SW 1271 (cell line): ENCODE measurements around the gene GALNT14.

Experiments
- DNase-seq, 2 experiments: peaks; one replicate each; lab custom pipeline; 2025; lab: John Stamatoyannopoulos, UW

The GALNT14 gene

GRCh38 chr2:30974554-30974953, 163.7 kb downstream of the GALNT14 start:
- DNase-seq, result no peak

GRCh38 chr2:30974092-30974491, 164.1 kb downstream of the GALNT14 start:
- DNase-seq, result no peak

DNA sequence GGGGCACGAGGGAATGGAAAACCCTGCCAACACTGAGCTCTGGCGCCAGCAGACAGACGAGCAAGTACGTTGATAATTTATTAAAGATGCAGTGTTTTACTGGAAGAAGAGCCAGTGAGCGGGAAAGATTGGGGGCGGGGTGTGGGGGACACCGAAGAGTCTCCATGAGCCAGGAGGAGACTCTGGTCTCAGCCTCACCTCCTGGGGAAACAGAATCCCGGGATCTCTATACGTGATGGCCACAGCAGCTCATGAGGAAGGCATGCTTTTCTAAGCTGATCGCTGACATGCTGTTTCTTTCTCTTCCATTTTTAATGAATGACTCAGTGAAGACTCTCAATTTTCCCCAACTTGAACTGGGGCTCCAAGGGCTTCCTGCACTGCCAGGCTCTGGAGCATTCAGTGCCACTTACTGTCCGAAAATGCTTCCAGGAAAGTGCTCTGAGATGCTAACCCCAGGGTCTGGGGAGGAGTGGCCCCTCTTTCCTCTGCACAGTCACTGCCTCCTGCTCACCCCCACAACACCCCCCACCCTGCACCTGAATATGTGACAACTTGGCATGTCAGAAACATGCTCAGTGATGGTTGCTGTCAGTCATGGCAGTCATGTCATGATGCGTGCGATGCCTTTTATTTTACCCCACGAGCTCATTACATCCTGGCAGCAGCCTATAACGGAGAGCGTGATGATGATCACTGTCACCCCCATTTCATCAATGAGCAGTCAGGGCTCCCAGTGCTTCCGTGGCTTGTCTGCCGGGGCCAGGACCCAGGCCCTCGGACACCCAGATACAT, 166.8 kb downstream of the GALNT14 start:
- DNase-seq, result no peak

- DNase-seq, result peak in 1 of 2 experiments; percentile 20
Measured at GRCh38 chr2:30968660-30969397, 169.4 kb downstream of the GALNT14 start.

- no peak for DNase-seq
Measured at GRCh38 chr2:30966786-30967185, 171.5 kb downstream of the GALNT14 start.

- DNase-seq, result no peak
Measured at GRCh38 chr2:30965022-30965531, 173.2 kb downstream of the GALNT14 start.

DNA sequence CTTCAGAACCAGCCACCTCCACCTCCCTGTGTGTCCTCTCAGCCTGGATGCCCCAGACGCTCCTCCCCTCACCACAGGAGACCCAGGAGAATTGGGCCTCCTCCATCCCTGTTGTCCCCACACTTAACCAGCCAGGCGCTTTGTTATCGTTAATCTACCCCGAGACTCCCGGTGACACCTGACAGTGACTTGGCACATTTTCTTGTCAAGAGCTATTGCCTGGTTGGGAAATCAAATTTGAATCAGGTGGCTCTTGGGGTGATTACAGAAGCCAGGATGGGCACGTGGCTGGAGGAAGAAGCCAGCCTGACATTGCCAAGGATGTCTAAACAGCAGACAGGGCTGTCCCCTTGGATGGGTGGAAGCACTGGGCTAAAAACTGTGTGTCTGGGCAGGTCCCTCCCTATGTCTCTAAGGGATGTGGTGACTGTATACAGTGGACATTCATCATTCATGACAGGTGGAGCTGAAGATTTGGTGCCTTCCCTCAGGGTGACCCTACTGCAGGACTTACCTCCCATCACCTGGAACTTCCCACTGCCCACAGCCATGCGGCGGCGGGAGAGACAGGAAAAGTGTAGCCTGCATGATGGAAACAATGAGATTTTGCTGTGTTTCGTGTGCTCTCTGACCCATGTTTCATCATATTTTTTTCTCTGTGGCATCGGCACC, 173.8 kb downstream of the GALNT14 start:
- DNase-seq, result no peak

GRCh38 chr2:30963184-30963583, 175.1 kb downstream of the GALNT14 start:
- no peak for DNase-seq

DNA sequence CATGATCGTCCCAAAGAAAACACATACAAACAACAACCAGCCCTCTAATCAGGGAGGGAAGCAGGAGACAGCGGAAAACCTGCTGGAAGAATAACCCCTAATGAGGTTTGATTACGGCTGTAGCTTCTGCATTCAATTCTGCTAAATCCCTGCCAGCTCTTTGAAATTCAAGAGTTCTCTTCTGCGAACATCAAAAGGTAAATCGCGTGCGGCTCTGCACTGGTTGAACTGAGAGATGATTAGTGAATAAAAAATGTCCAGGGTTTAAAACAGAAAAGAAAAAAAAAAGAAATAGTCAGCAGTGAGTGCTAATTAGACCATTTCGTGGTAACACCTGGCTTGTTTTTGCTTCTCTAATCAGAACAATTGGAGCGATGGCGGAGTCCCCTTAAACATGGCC, 178.0 kb downstream of the GALNT14 start:
- DNase-seq, result no peak

DNA sequence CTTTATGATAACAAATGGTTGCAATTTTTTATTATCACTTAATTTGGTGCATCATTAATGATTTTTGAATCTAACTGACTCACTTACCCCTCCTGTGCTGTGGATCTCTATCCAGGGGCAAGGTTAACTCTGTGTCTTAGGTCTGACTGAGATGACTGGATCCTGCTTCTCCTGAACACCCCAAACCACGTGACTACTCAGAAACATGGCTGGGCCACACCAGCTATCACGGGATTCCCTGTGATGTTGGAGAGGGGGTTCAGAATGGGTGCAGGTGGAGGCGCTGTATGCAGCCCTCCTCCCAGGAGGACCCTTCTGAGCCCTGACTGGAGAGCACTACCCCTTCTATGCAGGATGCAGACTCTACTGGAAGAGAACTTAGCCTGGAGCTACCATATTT, 178.6 kb downstream of the GALNT14 start:
- DNase-seq, result no peak

DNA sequence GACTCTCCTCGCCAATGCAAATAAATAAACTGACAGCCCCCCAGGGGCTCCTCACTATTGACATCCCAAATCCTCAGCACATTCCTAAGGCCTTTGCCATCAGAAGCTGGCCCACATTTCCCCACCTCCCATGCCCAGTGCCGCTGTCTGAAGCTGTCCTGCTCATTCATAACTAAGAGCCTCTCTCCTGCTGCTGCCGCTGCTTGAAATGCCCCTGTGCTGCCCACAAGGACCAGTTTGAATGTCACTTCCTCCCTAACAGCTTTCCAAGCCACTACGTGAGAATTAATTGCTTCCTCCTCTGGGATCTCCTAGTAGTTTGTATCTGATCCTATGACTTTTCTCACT, 179.3 kb downstream of the GALNT14 start:
- DNase-seq, result no peak

GRCh38 chr2:30958193-30958917, 179.9 kb downstream of the GALNT14 start:
- no peak for DNase-seq

DNA sequence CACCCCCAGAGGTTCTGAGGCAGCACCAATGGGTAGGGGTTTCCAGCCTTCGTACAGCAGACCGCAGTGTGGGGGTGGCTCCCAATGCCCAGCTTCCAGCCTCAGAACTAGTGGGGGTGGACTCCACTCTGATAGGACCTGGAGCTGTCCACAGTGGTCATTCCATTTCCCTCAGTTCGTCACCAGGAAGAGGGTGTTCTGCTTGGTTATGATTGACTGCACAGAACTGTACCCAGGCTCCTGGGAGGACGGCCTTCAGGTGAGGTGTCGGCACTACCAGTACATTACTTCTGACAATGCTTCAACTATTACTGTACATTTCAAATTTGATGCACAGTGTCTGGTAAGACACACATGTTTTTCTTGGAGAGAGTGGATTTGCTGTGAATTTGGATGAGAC, 180.6 kb downstream of the GALNT14 start:
- DNase-seq, result no peak

DNA sequence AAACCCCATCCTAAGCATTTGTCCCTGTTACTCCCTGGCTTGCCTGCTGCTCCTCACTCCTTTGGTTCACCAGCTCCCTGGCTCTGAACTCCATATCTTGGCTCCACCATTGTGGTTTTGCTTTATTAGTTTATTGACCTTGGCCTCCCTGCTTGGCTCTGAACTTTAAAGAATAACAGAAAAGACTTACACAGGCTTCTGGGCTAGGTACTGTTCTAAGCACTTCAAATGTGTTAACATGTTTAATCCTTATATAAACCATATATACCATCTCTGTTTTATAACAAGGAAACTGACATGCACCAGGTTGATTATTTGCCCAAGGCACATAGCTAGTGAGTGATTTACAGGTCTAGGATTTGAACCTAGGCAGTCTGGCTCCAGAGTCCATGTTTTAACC, 181.2 kb downstream of the GALNT14 start:
- no peak for DNase-seq

- DNase-seq, result no peak
Measured at GRCh38 chr2:30955516-30956132, 182.6 kb downstream of the GALNT14 start.

GRCh38 chr2:30950339-30950738, 187.9 kb downstream of the GALNT14 start:
- no peak for DNase-seq

DNA sequence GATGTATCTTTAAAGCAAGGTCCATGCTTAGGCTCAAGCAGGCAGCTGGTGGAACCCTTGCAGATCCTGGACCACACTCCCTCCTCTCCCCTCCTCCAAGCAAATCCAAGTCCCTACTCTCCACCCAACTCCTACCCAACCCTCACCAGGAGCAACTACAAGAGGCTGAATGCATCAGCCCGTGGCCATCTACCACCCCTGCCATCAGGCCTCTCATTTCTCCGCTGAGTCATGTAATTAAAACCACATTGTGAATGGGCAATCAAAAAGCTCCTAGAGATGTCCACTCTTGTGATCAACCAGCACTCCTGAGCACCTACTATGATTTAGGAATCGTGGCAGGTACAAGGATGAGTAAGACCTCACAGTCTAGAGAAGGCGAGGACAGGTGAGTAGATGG, 188.8 kb downstream of the GALNT14 start:
- no peak for DNase-seq

DNA sequence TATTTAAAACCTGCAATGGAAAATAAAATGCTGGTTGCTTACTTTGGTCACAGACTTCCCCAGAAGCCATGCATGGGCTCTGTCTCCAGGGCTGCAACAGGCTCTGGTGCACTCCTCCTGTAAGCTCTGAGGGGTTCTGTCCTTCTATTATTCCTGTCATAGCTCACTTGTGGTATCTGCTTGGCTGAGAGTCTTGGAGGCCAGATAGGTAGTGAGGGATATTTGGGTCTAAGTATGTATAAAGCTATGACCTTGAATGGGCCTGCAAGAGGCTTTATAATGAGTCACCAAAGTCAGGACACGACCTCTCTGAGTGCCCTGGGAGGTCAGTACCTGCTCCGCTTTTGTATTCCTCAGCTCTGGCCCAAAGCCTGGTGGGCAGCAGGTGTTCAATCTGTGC, 189.4 kb downstream of the GALNT14 start:
- no peak for DNase-seq

DNA sequence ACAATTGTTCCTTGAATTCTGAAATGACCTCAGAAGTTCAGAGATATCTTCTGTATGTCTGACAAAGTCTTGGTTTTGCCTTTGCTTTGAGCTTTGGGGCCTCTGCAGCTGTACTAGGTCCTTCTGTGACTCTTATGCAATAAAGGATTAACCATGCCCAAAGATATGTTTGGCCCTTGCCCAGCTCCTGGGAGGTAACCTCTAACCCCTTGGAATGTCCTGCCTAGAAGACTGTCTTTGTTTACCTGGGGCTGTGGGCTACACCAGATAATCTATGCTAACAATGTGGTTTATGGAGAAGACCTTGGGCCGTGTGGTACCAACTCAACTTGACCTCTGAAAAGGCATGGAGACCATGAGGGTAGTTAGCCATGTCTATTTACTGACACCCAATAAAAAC, 190.1 kb downstream of the GALNT14 start:
- DNase-seq, result no peak

GRCh38 chr2:30947686-30948085, 190.6 kb downstream of the GALNT14 start:
- DNase-seq, result no peak

DNA sequence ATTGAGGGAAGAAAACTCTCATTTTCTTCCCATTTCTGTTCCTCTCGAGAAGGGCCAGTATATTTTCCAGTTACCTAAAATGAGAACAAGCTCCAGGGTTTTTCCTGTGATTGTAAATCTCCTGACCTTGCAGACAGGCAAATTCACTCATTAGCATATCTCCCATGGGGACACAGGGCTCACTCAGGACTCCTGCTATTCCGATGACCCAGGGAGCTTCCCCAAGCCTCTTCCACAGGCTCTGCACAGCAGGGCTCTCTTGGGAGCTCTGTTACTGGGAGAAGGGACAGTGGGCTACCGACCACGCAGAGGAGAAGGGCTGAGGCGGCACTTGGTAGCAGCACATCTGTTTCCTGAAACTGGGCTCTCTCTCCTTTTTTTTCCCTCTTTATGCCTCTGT, 195.8 kb downstream of the GALNT14 start:
- no peak for DNase-seq

DNA sequence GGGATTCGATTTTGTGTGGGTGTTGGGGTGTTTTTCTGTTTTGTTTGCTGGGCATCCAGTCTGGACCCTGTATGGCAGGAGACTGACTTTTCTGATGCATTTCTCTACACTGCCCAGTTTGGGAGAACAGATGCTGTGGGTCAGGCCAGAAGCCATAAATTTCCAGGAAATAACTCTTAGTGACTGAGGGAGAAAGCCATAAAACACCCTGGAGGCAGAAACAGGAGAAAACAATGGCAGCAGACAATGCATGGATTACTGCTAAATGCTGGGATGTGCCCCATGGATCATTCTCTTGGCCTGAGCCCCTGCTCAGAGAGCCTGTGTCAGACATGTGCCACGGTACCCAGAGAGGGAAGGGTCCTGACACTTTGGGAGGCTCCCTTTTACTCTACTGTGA, 197.4 kb downstream of the GALNT14 start:
- DNase-seq, result no peak
